PC-9 (cell line): Measurements from ENCODE around the gene JARID2. TPM values are rescaled to one million over a fixed set of nuclear protein-coding genes. Genes with fewer than 3 reads are reported as not detected.

Experiments
- BruUV-seq: library from RNA; stranded (reverse); fragments of 400-500 nt; replicated peaks from 2 replicates; lab custom pipeline; 2021; lab: Mats Ljungman, UMichigan
- CTCF ChIA-PET: fragments of 300-600 bp; sonication (Branson Sonifier 250); formaldehyde crosslinking; loops from one replicate; lab custom pipeline; 2022; ENCODE audit warnings: antibody characterized with exemption; lab: Charles Lee
- POLR2A ChIA-PET: fragments of 300-600 bp; sonication (Branson Sonifier 250); formaldehyde crosslinking; loops from one replicate; lab custom pipeline; 2022; ENCODE audit warnings: antibody characterized with exemption; ENCODE audit not compliant: unreplicated experiment; lab: Charles Lee
- DNase-seq, 2 experiments: peaks; one replicate each; pipeline versions ENCODE4 v3.0.0 to v3.0.0-alpha.2; 2015 to 2022; ENCODE audit warnings: mixed read lengths in 1 of 2
- H2AFZ ChIP-seq: fragments of 200-600 bp; sonication (generic); 2 replicates; pipeline ENCODE4 v1.8.1; 2017; ENCODE audit warnings: antibody characterized with exemption
- H3F3A ChIP-seq: fragments of 200-600 bp; sonication (generic); 2 replicates; pipeline ENCODE4 v1.8.1; 2017; ENCODE audit warnings: antibody characterized with exemption, mild to moderate bottlenecking, low read depth; ENCODE audit not compliant: insufficient read depth
- H3K27ac ChIP-seq: fragments of 200-600 bp; sonication (generic); 2 replicates; pipeline ENCODE4 v1.6.1; 2016; ENCODE audit warnings: mixed run types
- H3K27me3 ChIP-seq: fragments of 200-600 bp; sonication (generic); 2 replicates; pipeline ENCODE4 v1.6.1; 2016; ENCODE audit warnings: low read depth, mixed run types; ENCODE audit not compliant: insufficient read depth
- H3K36me3 ChIP-seq: fragments of 200-600 bp; sonication (generic); 2 replicates; pipeline ENCODE4 v1.6.1; 2016; ENCODE audit warnings: low read depth, mixed run types
- H3K4me1 ChIP-seq: fragments of 200-600 bp; sonication (generic); replicated peaks from 2 replicates; pipeline ENCODE4 v1.6.1; 2016; ENCODE audit warnings: mixed run types; ENCODE audit not compliant: insufficient read depth
- H3K4me2 ChIP-seq: fragments of 200-600 bp; sonication (generic); 2 replicates; pipeline ENCODE4 v1.6.1; 2017; ENCODE audit warnings: mixed run types
- H3K4me3 ChIP-seq: fragments of 200-600 bp; sonication (generic); 2 replicates; pipeline ENCODE4 v1.6.1; 2016; ENCODE audit warnings: mixed run types
- H3K79me2 ChIP-seq: fragments of 200-600 bp; sonication (generic); 2 replicates; pipeline ENCODE4 v1.6.1; 2017; ENCODE audit warnings: low read depth, mixed run types
- H3K9me2 ChIP-seq: fragments of 200-600 bp; sonication (generic); 2 replicates; pipeline ENCODE4 v1.8.1; 2017; ENCODE audit warnings: mild to moderate bottlenecking; ENCODE audit not compliant: insufficient read depth
- H3K9me3 ChIP-seq: fragments of 200-600 bp; sonication (generic); 2 replicates; pipeline ENCODE4 v1.8.1; 2016; ENCODE audit warnings: low read depth; ENCODE audit not compliant: insufficient read depth
- H4K20me1 ChIP-seq: fragments of 200-600 bp; sonication (generic); 2 replicates; pipeline ENCODE4 v1.8.1; 2017; ENCODE audit not compliant: insufficient read depth
- CTCF ChIP-seq: fragments of 200-600 bp; sonication (generic); conservative IDR thresholded peaks from 2 replicates; pipeline ENCODE4 v1.6.1; 2017; ENCODE audit warnings: mixed run types, antibody characterized with exemption, mild to moderate bottlenecking, moderate library complexity
- EZH2 ChIP-seq: fragments of 200-600 bp; sonication (generic); IDR thresholded peaks from 2 replicates; pipeline ENCODE4 v1.8.0; 2017; ENCODE audit warnings: antibody characterized with exemption, low read depth
- intact Hi-C: fragments of 100-400 bp; cut with micrococcal nuclease; formaldehyde crosslinking; loops from one replicate; pipeline ENCODE4 v1.10.0; 2022; ENCODE audit not compliant: unreplicated experiment
- total RNA-seq: library from RNA; stranded (reverse); gene quantifications from 2 replicates; pipeline ENCODE4 v1.2.3, GENCODE V29; 2021

The JARID2 gene
- total RNA-seq, 1 experiment from 2014 or later = 35.0 TPM

DNA sequence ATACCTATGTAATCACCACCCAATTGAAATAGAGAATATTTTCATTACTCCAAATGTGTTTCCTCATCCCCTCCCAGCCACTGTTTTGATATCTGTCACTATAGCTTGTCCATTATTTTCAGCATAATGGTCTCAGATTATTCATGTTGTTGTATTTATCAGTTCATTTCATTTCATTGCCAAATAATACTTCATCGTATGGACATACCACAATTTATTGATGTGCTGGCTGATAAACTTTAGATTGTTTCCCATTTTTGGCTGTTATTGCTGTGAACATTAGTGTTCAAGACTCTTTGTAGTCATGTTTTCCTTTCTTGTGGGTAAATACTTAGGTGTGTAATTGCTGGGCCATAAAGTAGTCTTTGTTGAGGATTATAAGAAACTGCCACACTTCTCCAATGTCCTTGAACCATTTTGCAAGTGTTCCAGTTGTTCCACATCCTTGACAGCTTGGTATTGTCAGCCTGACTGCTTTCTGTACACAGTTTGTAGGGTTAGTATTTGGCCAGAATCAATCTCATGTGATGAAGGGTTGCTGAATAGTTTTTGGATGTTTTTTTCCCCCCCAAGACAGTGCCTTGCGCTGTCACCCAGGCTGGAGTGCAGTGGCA lies 44.3 kb downstream of the JARID2 start:
- TF ChIP-seq CTCF (no peak), EZH2 (no peak)
- POLR2A ChIA-PET = no interaction called here
- 0 out of 2 replicates have a peak overlapping the region, but pooled peaks have one; percentile 1 for H3K27ac ChIP-seq
- H3K9me3 ChIP-seq = no peaks in the 10 kb centered on the region
- H3K79me2 ChIP-seq = peaks cover 99% of the 10 kb centered on the region
- 0 out of 2 replicates have a peak, but pooled peaks cover 14% of the 10 kb centered on the region for H3K36me3 ChIP-seq
- CTCF ChIA-PET = no interaction called here
- no peak overlapping the region for H2AFZ ChIP-seq
- peaks cover 2% of the 10 kb centered on the region; the same call in 1 of the 2 replicates for H3F3A ChIP-seq
- DNase-seq = no peak
- H3K9me2 ChIP-seq = no peaks in the 10 kb centered on the region
- BruUV-seq = no TSS peak
- peaks cover 25% of the 10 kb centered on the region for H3K4me1 ChIP-seq
- intact Hi-C loops = no loop called here
- H3K4me2 ChIP-seq = no peak overlapping the region
- H3K27me3 ChIP-seq = no peaks in the 10 kb centered on the region
- H4K20me1 ChIP-seq = peaks cover 27% of the 10 kb centered on the region; the same call in 1 of the 2 replicates
- H3K4me3 ChIP-seq = no peak overlapping the region

GRCh38 chr6:15290962-15291704 lies 45.3 kb downstream of the JARID2 start:
- intact Hi-C loops = no loop called here
- DNase-seq = no peak
- H4K20me1 ChIP-seq = peaks cover 32% of the 10 kb centered on the region; the same call in 1 of the 2 replicates
- no peak overlapping the region for H3K4me3 ChIP-seq
- H2AFZ ChIP-seq = no peak overlapping the region
- ChIA-PET CTCF (no interaction called here), POLR2A (no interaction called here)
- no peak for TF ChIP-seq EZH2
- TF ChIP-seq CTCF = no peak
- peaks cover 99% of the 10 kb centered on the region for H3K79me2 ChIP-seq
- H3F3A ChIP-seq = peaks cover 3% of the 10 kb centered on the region; the same call in 1 of the 2 replicates
- no peak overlapping the region for H3K27ac ChIP-seq
- H3K4me2 ChIP-seq = no peak overlapping the region
- H3K36me3 ChIP-seq = 0 out of 2 replicates have a peak, but pooled peaks cover 12% of the 10 kb centered on the region
- H3K4me1 ChIP-seq = peaks cover 16% of the 10 kb centered on the region
- no peaks in the 10 kb centered on the region for H3K9me2 ChIP-seq
- BruUV-seq = no TSS peak
- H3K9me3 ChIP-seq = no peaks in the 10 kb centered on the region
- H3K27me3 ChIP-seq = no peaks in the 10 kb centered on the region

GRCh38 chr6:15292721-15293302 lies 46.9 kb downstream of the JARID2 start:
- no peak overlapping the region for H3K27ac ChIP-seq
- H3K27me3 ChIP-seq = no peaks in the 10 kb centered on the region
- ChIA-PET POLR2A (no interaction called here), CTCF (interaction anchor here (0.6 kb wide), 1 partner anchor 636 kb away, joined by 3 read pairs; no protein-coding TSS in a partner anchor)
- no peaks in the 10 kb centered on the region for H3K9me3 ChIP-seq
- H3K79me2 ChIP-seq = peaks cover 99% of the 10 kb centered on the region
- intact Hi-C loops = no loop called here
- BruUV-seq = no TSS peak
- peaks cover 16% of the 10 kb centered on the region for H3K4me1 ChIP-seq
- 0 out of 2 replicates have a peak, but pooled peaks cover 2% of the 10 kb centered on the region for H3K36me3 ChIP-seq
- H3F3A ChIP-seq = peaks cover 3% of the 10 kb centered on the region; the same call in 1 of the 2 replicates
- TF ChIP-seq CTCF (no peak), EZH2 (no peak)
- H3K4me3 ChIP-seq = no peak overlapping the region
- peaks cover 32% of the 10 kb centered on the region; the same call in 1 of the 2 replicates for H4K20me1 ChIP-seq
- H2AFZ ChIP-seq = no peak overlapping the region
- H3K4me2 ChIP-seq = no peak overlapping the region
- no peak for DNase-seq
- H3K9me2 ChIP-seq = no peaks in the 10 kb centered on the region
